ENCODE data around the gene GJC2. TPM values are rescaled to one million over a fixed set of nuclear protein-coding genes. Genes with fewer than 3 reads are reported as not detected.

Gene GJC2
- polyA plus RNA-seq, 1 of the 3 experiments (the other 2 are of a cell fraction) = 0.92 TPM

Small RNA genes within 50 kb of the gene (small RNA-seq; reads per million reads assigned to genes)
- gene AL359510.1 = 0 reads per million in 7 experiments

Other genes starting within 250 kb of the GJC2 start
- gene WNT9A, start 202.0 kb upstream of the GJC2 start, polyA plus RNA-seq (2012; rRNA removed) = 0.31 and 0.36 TPM in 2 replicates
- not detected in 2 replicates for gene WNT3A, start 142.9 kb upstream of the GJC2 start, polyA plus RNA-seq (2012; rRNA removed)
- gene ARF1, start 67.2 kb upstream of the GJC2 start, polyA plus RNA-seq (2012; rRNA removed) = 659 and 713 TPM in 2 replicates
- gene C1orf35, start 46.6 kb upstream of the GJC2 start, polyA plus RNA-seq (2012; rRNA removed) = 28.6 and 42.9 TPM in 2 replicates
- 70.3 and 75.3 TPM in 2 replicates for gene MRPL55, start 40.6 kb upstream of the GJC2 start, polyA plus RNA-seq (2012; rRNA removed)
- 717 and 742 TPM in 2 replicates for gene GUK1, start 9.7 kb upstream of the GJC2 start, polyA plus RNA-seq (2012; rRNA removed)
- 1.8 TPM in 2 replicates for gene IBA57, start 15.9 kb downstream of the GJC2 start, polyA plus RNA-seq (2012; rRNA removed)
- 3.4 and 4.0 TPM in 2 replicates for gene OBSCN, start 58.1 kb downstream of the GJC2 start, polyA plus RNA-seq (2012; rRNA removed)